GM21576 (cell line): ENCODE data around the gene OGFR.
"Not testable (repeated sequence)": the region's sequence is repeated elsewhere in the genome, so short reads cannot be mapped to it uniquely, and the experiment has no call there.

Experiments
- ATAC-seq: cut with Tn5 transposase; IDR thresholded peaks from one replicate; pipeline ENCODE4 v1.9.1; 2021; ENCODE audit warnings: mild to moderate bottlenecking, moderate library complexity; ENCODE audit not compliant: unreplicated experiment

OGFR gene

GRCh38 chr20:62836967-62837490 is 32.4 kb downstream of the OGFR start:
- ATAC-seq, result no peak

GRCh38 chr20:62837790-62838127 is 33.1 kb downstream of the OGFR start:
- ATAC-seq, result no peak

GRCh38 chr20:62838128-62838891 is 33.7 kb downstream of the OGFR start:
- ATAC-seq, result peak; percentile 55

- no peak for ATAC-seq
Measured at GRCh38 chr20:62839261-62839660, 34.6 kb downstream of the OGFR start.

- no peak for ATAC-seq
Measured at GRCh38 chr20:62839816-62840215, 35.2 kb downstream of the OGFR start.

- no peak for ATAC-seq
Measured at GRCh38 chr20:62840244-62841197, 35.9 kb downstream of the OGFR start.

GRCh38 chr20:62841705-62842212 is 37.1 kb downstream of the OGFR start:
- ATAC-seq, result no peak

GRCh38 chr20:62843656-62844055 is 39.0 kb downstream of the OGFR start:
- no peak for ATAC-seq

GRCh38 chr20:62844182-62844581 is 39.5 kb downstream of the OGFR start:
- no peak for ATAC-seq

GRCh38 chr20:62845416-62846160 is 41.0 kb downstream of the OGFR start:
- ATAC-seq, result no peak

GRCh38 chr20:62846166-62846890 is 41.7 kb downstream of the OGFR start:
- ATAC-seq, result no peak

- ATAC-seq, result not testable (repeated sequence)
Measured at GRCh38 chr20:62848917-62849316, 44.3 kb downstream of the OGFR start.

GRCh38 chr20:62849431-62849830 is 44.8 kb downstream of the OGFR start:
- ATAC-seq, result no peak

- ATAC-seq, result no peak
Measured at GRCh38 chr20:62850333-62850974, 45.8 kb downstream of the OGFR start.

- no peak for ATAC-seq
Measured at GRCh38 chr20:62852196-62852595, 47.6 kb downstream of the OGFR start.

GRCh38 chr20:62852841-62853240 is 48.2 kb downstream of the OGFR start:
- ATAC-seq, result no peak

GRCh38 chr20:62853304-62853703 is 48.7 kb downstream of the OGFR start:
- ATAC-seq, result not testable (repeated sequence)

GRCh38 chr20:62854121-62854520 is 49.5 kb downstream of the OGFR start:
- no peak for ATAC-seq

- ATAC-seq, result no peak
Measured at GRCh38 chr20:62855120-62855519, 50.5 kb downstream of the OGFR start.
